ENCODE data around the gene GPR137B.

The GPR137B gene

DNA sequence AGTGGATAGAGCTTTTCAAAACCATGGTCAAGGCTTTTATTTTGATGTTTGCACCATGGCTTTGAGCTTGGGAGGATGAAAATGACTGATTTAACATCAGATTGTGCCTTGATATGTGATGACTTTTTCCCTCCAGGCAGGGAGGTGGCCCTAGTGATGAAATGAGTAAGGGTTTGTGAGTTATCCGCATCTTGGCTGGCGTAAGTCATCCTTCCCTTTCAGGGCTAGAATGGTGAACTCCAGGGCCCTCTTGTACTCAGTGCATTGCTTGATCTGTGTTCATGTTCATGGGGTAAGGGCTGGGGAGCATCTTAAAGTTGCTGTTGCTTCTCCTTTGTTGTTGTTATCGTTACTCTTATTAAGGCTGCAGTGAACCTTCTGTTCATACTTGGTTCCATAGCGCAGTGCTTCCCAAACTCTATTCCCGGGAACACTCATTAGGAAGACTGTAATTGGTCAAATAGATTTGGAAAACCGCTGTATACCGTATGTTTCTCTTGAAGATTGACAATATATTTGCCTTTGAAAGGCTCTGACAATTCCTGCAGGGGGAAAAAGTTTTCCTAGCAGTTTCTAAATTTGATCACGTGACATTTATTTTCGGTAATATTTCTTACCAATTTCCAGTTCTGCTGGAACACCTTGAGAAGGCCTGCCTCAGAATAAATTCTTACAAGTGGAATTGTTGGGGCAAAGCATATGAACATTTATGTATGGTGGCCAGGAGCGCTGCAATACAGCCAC, 23.1 kb downstream of the GPR137B start:
- Histone ChIP-seq H3K9ac (ENCODE audit: insufficient read length, low read depth) (no peak overlapping the region), H3K4me3 (ENCODE audit: insufficient read length, low read depth) (no peak overlapping the region), H3K9me3 (ENCODE audit: insufficient read depth, low read length) (no peaks in the 10 kb centered on the region)

DNA sequence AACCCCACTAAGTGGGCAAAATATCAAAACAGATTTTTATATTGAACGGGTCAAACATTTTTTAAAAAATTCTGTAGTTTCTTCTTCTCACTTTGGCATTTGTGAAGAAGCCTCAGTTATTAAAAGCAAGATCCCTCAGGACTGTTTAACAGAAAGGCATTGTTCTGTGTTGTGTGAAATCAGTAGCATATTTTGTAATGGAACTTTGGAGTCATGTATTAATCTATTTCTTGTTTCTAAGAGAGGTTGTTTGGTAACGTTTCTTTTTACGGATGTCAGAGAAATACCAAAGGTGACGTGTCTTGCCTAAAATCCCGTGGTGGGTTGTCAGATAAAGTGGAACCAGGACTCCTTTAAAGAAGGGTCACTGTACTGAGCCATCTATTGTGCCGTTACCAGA, 23.7 kb downstream of the GPR137B start:
- no peak overlapping the region for H3K9ac ChIP-seq (ENCODE audit: insufficient read length, low read depth)
- no peak for DNase-seq (ENCODE audit: low read depth, low spot score)
- no peaks in the 10 kb centered on the region for H3K4me1 ChIP-seq (ENCODE audit: insufficient read depth, insufficient read length)
- H3K9me3 ChIP-seq (ENCODE audit: insufficient read depth, low read length) = no peaks in the 10 kb centered on the region
- H3K36me3 ChIP-seq (ENCODE audit: insufficient read depth, insufficient read length, low read length) = no peaks in the 10 kb centered on the region
- H3K4me3 ChIP-seq (ENCODE audit: insufficient read length, low read depth) = no peak overlapping the region
- TF ChIP-seq YY1 (IDR thresholded peaks at IDR 0.05; ENCODE audit: insufficient read depth, insufficient read length) = no peak
- TF ChIP-seq SUZ12 (IDR thresholded peaks at IDR 0.05; ENCODE audit: extremely low read depth, insufficient read depth, insufficient read length) = no peak
- no peak for TF ChIP-seq ZNF274 (IDR thresholded peaks at IDR 0.05; ENCODE audit: low read depth, low read length)
- no peaks in the 10 kb centered on the region for H3K27me3 ChIP-seq (ENCODE audit: insufficient read depth, insufficient read length)

More for the DNA sequence above, 23.1 kb downstream of the GPR137B start:
- Histone ChIP-seq H3K27me3 (ENCODE audit: insufficient read depth, insufficient read length) (no peaks in the 10 kb centered on the region), H3K4me1 (ENCODE audit: insufficient read depth, insufficient read length) (no peaks in the 10 kb centered on the region), H3K36me3 (ENCODE audit: insufficient read depth, insufficient read length, low read length) (no peaks in the 10 kb centered on the region)
- TF ChIP-seq ZNF274 (IDR thresholded peaks at IDR 0.05; ENCODE audit: low read depth, low read length) = no peak
- no peak for TF ChIP-seq YY1 (IDR thresholded peaks at IDR 0.05; ENCODE audit: insufficient read depth, insufficient read length)
- no peak for TF ChIP-seq SUZ12 (IDR thresholded peaks at IDR 0.05; ENCODE audit: extremely low read depth, insufficient read depth, insufficient read length)
- no peak for DNase-seq (ENCODE audit: low read depth, low spot score)

DNA sequence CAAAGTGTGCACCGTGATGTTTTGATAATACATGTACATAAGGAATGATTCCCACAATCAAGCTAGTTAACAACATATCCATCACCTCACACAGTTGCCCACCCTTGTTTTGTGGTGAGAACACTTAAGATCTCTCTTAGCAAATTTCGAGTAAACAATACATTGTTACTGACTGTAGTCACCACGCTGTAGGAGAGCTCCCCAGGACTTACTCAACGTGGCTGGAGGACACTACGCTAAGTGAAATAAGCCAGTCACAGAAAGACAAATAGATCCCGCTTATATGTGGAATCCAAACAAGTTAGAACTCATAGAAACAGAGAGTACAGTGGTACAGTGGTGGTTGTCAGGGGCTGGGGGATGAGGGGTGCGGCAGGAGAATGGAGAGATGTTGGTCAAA, 24.8 kb downstream of the GPR137B start:
- no peak overlapping the region for H3K9ac ChIP-seq (ENCODE audit: insufficient read length, low read depth)
- DNase-seq (ENCODE audit: low read depth, low spot score) = no peak
- H3K36me3 ChIP-seq (ENCODE audit: insufficient read depth, insufficient read length, low read length) = no peaks in the 10 kb centered on the region
- H3K4me1 ChIP-seq (ENCODE audit: insufficient read depth, insufficient read length) = no peaks in the 10 kb centered on the region
- H3K4me3 ChIP-seq (ENCODE audit: insufficient read length, low read depth) = no peak overlapping the region
- no peaks in the 10 kb centered on the region for H3K27me3 ChIP-seq (ENCODE audit: insufficient read depth, insufficient read length)
- no peak for TF ChIP-seq ZNF274 (IDR thresholded peaks at IDR 0.05; ENCODE audit: low read depth, low read length)
- no peak for TF ChIP-seq SUZ12 (IDR thresholded peaks at IDR 0.05; ENCODE audit: extremely low read depth, insufficient read depth, insufficient read length)
- TF ChIP-seq YY1 (IDR thresholded peaks at IDR 0.05; ENCODE audit: insufficient read depth, insufficient read length) = no peak
- H3K9me3 ChIP-seq (ENCODE audit: insufficient read depth, low read length) = no peaks in the 10 kb centered on the region

DNA sequence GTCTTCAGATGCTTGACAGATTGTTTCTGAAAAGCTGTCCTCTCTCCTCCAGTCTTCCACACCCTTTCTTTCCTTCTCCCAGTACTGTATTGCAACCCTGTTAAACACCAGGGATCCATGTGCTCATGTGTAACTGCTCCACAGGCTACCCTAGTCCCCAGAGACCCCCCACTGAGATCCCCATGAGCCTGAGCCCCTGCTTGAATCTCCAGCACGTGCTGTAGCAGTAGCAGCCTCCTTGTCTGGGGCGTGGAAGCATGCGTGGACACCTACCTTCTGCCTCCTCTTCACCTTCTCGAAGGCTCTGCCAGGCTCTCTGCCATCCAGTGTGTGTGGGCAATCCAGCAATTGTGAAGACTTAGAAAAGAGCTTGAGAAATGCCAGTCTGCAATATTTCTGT, 25.2 kb downstream of the GPR137B start:
- TF ChIP-seq YY1 (IDR thresholded peaks at IDR 0.05; ENCODE audit: insufficient read depth, insufficient read length) = no peak
- TF ChIP-seq ZNF274 (IDR thresholded peaks at IDR 0.05; ENCODE audit: low read depth, low read length) = no peak
- no peak for TF ChIP-seq SUZ12 (IDR thresholded peaks at IDR 0.05; ENCODE audit: extremely low read depth, insufficient read depth, insufficient read length)
- Histone ChIP-seq H3K9ac (ENCODE audit: insufficient read length, low read depth) (no peak overlapping the region), H3K4me3 (ENCODE audit: insufficient read length, low read depth) (no peak overlapping the region), H3K9me3 (ENCODE audit: insufficient read depth, low read length) (no peaks in the 10 kb centered on the region), H3K36me3 (ENCODE audit: insufficient read depth, insufficient read length, low read length) (no peaks in the 10 kb centered on the region), H3K4me1 (ENCODE audit: insufficient read depth, insufficient read length) (no peaks in the 10 kb centered on the region), H3K27me3 (ENCODE audit: insufficient read depth, insufficient read length) (no peaks in the 10 kb centered on the region)
- DNase-seq (ENCODE audit: low read depth, low spot score) = no peak

DNA sequence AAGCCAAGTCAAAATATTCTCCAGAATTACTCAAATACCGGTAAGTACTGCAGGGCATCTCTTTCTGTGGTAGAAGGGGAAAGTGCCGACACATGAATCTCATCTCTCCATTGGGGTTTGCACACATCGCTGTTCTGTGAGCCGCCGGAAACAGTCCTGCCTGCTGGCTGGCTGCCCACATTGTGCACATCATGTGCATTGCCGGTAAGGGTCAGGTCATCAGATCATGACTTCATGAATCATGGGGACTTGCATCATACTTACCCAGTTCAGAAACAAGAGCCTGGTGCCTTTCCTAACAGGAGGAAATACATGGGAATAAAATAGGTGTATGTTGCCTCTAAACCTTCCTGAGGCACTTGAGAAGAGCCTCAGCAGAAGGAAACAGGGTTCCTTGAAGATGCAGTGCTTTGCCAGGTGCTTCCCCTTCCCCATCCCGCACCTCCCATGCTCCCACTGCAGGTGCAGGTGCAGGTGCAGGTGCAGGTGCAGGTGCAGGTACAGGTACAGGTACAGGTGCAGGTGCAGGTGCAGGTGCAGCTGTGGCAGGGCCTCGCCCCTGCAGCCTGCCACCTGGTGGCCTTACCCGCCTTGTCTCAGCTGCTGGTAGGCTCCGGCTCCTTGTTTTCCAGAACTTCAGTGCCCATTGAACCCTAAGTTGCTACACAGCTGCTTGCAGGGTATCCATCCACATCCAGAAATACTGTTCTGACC, 26.5 kb downstream of the GPR137B start:
- DNase-seq (ENCODE audit: low read depth, low spot score) = no peak
- Histone ChIP-seq H3K36me3 (ENCODE audit: insufficient read depth, insufficient read length, low read length) (no peaks in the 10 kb centered on the region), H3K9ac (ENCODE audit: insufficient read length, low read depth) (no peak overlapping the region), H3K4me1 (ENCODE audit: insufficient read depth, insufficient read length) (no peaks in the 10 kb centered on the region), H3K9me3 (ENCODE audit: insufficient read depth, low read length) (no peaks in the 10 kb centered on the region), H3K27me3 (ENCODE audit: insufficient read depth, insufficient read length) (no peaks in the 10 kb centered on the region), H3K4me3 (ENCODE audit: insufficient read length, low read depth) (no peak overlapping the region)
- TF ChIP-seq YY1 (IDR thresholded peaks at IDR 0.05; ENCODE audit: insufficient read depth, insufficient read length) (no peak), ZNF274 (IDR thresholded peaks at IDR 0.05; ENCODE audit: low read depth, low read length) (no peak), SUZ12 (IDR thresholded peaks at IDR 0.05; ENCODE audit: extremely low read depth, insufficient read depth, insufficient read length) (no peak)

DNA sequence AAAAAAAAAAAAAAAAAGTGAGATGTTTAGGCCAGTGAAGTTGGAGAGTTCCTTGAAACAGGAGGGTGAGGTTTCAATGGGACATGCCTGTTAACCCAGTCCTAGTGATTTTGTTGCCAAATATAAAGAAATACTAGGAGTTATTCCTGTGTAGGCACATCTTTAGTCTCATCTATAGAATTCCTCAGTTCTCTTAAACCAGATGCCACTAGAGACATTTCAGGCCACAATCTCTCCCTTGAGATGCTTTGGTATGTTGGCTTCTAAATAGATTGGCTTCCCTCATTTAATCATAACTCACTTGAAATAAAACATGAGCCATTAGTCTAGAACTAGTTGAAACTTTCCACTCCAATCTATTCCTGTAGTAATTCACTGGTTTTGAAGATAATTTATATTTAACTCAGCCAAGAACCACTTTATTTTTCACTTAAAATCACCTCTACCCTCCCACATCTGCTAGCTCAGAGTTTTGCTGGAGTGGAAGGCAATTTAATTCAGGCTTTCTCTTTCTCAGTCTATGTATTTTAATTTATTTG, 29.8 kb downstream of the GPR137B start:
- H3K27me3 ChIP-seq (ENCODE audit: insufficient read depth, insufficient read length) = no peaks in the 10 kb centered on the region
- no peaks in the 10 kb centered on the region for H3K36me3 ChIP-seq (ENCODE audit: insufficient read depth, insufficient read length, low read length)
- H3K9me3 ChIP-seq (ENCODE audit: insufficient read depth, low read length) = no peaks in the 10 kb centered on the region
- no peak overlapping the region for H3K4me3 ChIP-seq (ENCODE audit: insufficient read length, low read depth)
- DNase-seq (ENCODE audit: low read depth, low spot score) = no peak
- TF ChIP-seq YY1 (IDR thresholded peaks at IDR 0.05; ENCODE audit: insufficient read depth, insufficient read length) (no peak), ZNF274 (IDR thresholded peaks at IDR 0.05; ENCODE audit: low read depth, low read length) (no peak), SUZ12 (IDR thresholded peaks at IDR 0.05; ENCODE audit: extremely low read depth, insufficient read depth, insufficient read length) (no peak)
- H3K9ac ChIP-seq (ENCODE audit: insufficient read length, low read depth) = no peak overlapping the region
- peaks cover 6% of the 10 kb centered on the region for H3K4me1 ChIP-seq (ENCODE audit: insufficient read depth, insufficient read length)

DNA sequence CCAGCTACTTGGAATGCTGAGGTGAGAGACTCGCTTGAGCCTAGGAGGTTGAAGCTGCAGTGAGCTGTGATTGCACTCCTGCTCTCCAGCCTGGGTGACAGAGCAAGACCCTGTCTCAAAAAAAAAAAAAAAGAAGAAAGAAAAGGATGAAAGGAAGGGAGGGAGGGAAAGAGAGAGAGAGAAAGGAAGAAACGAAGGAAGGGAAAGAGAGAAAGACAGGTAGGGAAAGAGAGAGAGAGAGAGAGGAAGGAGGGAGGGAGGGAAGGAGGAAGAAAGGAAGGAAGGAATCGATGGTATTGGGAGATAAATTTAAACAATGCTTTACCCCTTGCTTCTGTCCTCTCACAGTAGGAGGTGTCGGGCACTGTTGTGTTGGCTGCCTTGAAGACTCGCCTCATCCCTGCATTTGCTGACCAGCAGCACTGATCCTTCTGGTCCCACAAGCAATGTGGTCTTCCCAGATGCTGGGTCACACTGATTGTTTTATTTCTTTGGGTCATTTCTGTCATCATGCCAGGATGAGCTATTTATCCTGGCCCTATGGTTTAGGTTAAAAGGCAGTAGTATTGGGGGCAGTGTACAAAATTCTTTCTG, 30.9 kb downstream of the GPR137B start:
- TF ChIP-seq ZNF274 (IDR thresholded peaks at IDR 0.05; ENCODE audit: low read depth, low read length) = no peak
- no peak for TF ChIP-seq YY1 (IDR thresholded peaks at IDR 0.05; ENCODE audit: insufficient read depth, insufficient read length)
- no peak for TF ChIP-seq SUZ12 (IDR thresholded peaks at IDR 0.05; ENCODE audit: extremely low read depth, insufficient read depth, insufficient read length)
- no peak for DNase-seq (ENCODE audit: low read depth, low spot score)
- Histone ChIP-seq H3K9ac (ENCODE audit: insufficient read length, low read depth) (no peak overlapping the region), H3K36me3 (ENCODE audit: insufficient read depth, insufficient read length, low read length) (no peaks in the 10 kb centered on the region), H3K4me3 (ENCODE audit: insufficient read length, low read depth) (no peak overlapping the region), H3K9me3 (ENCODE audit: insufficient read depth, low read length) (no peaks in the 10 kb centered on the region), H3K4me1 (ENCODE audit: insufficient read depth, insufficient read length) (peaks cover 6% of the 10 kb centered on the region), H3K27me3 (ENCODE audit: insufficient read depth, insufficient read length) (no peaks in the 10 kb centered on the region)
